Urinary bladder (tissue), 4 donors: ENCODE results near the gene SPATS2L. TPM values are rescaled to one million over a fixed set of nuclear protein-coding genes. Genes with fewer than 3 reads are reported as not detected.

Experiments
- DNase-seq: peaks from one replicate; pipeline ENCODE4 v3.0.0-alpha.2; 2015; ENCODE audit errors: extremely low spot score
- H3K27ac ChIP-seq: one replicate; pipeline ENCODE4 v1.5.1; 2013; ENCODE audit warnings: low read depth, mild to moderate bottlenecking, moderate library complexity
- H3K36me3 ChIP-seq: one replicate; pipeline ENCODE4 v1.6.1; 2013; ENCODE audit warnings: mild to moderate bottlenecking, moderate library complexity; ENCODE audit not compliant: insufficient read depth
- H3K4me1 ChIP-seq: one replicate; pipeline ENCODE4 v1.6.1; 2013; ENCODE audit warnings: mild to moderate bottlenecking, moderate library complexity; ENCODE audit not compliant: insufficient read depth
- H3K4me3 ChIP-seq: one replicate; pipeline ENCODE4 v1.5.1; 2013; ENCODE audit warnings: low read depth, low read length
- WGBS: extraction: QIAGEN DNeasy Blood & Tissue Kit; methylation state at CpG from one replicate; pipeline ENCODE4 v1.1.7; 2013; 5-methylcytosine and 5-hydroxymethylcytosine counted together
- polyA plus RNA-seq: library from polyadenylated mRNA; stranded (reverse); fragments of 200-250 nt; gene quantifications from one replicate; pipeline ENCODE4 v1.2.3, GENCODE V29; 2013
- total RNA-seq: library from RNA; depleted of rRNA; stranded (reverse); fragments of >200 nt; gene quantifications from one replicate; pipeline ENCODE4 v1.2.3, GENCODE V29; 2014
- donor health status: healthy with polysubstance abuse.
- donor health status: healthy.

The SPATS2L gene
- total and polyA plus RNA-seq, 2 donors, result 57.7 to 128 TPM

DNA sequence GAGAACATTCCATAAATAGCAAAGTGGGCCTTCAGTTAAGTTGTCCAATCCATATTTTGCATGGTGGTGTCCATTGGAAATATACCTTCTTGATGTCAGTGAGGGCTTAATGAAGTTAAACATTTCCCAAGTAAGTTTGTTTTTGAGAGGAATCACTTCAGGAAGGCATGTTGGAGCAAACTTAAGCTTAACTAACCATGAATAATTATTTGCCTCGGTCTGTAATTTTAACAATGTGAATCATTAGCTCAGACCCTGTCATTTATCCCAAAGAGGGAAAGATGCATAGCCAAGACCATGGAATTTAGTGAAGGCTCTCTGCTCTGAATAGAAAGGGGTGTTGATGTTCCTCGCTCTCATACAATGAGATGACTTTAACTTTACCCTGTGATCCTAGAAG, 47.4 kb downstream of the SPATS2L start:
- WGBS, result 94% methylated on average over 2 of the region's 2 CpGs
- no peak for DNase-seq

DNA sequence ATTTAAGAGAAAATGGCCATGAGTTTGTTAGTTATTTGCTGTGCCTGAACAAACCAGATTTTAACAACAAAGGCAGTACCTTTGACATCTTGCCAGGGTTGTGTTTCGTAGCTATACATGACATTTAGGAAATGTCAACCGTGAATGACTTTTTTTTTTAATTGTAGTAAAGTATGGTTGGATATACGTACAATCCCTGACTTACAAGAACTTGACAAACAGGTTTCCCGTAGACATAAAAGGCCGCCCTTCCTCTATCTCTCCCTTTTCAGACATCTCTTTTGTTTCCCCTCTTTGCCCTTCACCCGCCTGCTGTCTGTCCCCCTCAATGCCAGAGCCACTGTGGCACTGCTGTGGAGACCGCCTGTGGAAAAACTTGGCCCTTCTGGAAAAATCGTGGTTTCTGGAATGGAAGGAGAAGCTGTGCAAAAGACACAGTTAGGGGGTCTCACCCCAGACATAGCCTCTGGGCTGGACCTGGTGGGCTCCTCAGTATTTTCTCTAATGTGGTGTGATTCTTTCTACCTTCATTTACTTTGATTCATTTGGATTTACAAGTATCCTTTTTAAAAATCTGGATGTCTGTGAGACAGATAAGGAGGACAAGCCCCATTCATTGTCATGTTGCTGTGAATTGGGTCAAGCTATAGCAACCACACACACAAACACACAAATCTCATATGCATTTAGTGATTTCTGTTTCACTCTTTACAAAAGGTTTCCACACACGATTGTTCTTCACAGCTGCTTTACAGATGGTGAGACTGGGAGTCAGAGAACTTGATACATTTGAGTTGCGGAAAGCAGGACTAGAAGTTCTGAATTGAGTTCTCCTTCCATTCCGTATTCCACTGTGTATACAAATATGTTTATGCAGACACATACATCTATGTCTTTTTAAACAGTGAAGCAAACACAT, 48.6 kb downstream of the SPATS2L start:
- Histone ChIP-seq H3K4me3 (no peak overlapping the region), H3K27ac (no peak overlapping the region), H3K36me3 (peaks cover 2% of the 10 kb centered on the region), H3K4me1 (peaks cover 4% of the 10 kb centered on the region)
- WGBS, result 86% methylated on average over 11 of the region's 11 CpGs
- DNase-seq, result no peak

More for the DNA sequence above, 47.4 kb downstream of the SPATS2L start:
- Histone ChIP-seq H3K27ac (no peak overlapping the region), H3K4me1 (peaks cover 4% of the 10 kb centered on the region), H3K4me3 (no peak overlapping the region), H3K36me3 (no peaks in the 10 kb centered on the region)

DNA sequence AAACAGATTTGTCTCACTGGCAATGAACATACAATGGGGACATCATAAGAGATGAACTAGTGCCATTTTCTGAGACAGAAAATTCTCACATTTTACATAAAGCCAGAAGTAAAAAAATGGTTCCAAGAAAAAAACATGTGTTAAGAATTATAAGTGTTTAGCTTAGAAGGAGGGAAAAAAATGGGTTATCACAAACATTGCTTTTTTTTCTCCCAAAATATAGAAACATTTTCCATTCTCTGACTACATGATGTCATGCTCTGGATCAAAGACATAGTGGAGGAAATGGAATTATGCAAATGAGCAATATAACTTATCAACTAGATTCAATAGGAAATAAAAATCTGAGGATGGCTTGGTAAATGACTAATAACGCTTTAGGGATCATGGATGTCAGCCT, 49.8 kb downstream of the SPATS2L start:
- DNase-seq, result no peak
- no peak overlapping the region for H3K4me3 ChIP-seq
- H3K27ac ChIP-seq, result no peak overlapping the region
- H3K4me1 ChIP-seq, result peaks cover 4% of the 10 kb centered on the region
- WGBS, result 61% methylated on average over 1 of the region's 1 CpG
- H3K36me3 ChIP-seq, result peaks cover 2% of the 10 kb centered on the region

DNA sequence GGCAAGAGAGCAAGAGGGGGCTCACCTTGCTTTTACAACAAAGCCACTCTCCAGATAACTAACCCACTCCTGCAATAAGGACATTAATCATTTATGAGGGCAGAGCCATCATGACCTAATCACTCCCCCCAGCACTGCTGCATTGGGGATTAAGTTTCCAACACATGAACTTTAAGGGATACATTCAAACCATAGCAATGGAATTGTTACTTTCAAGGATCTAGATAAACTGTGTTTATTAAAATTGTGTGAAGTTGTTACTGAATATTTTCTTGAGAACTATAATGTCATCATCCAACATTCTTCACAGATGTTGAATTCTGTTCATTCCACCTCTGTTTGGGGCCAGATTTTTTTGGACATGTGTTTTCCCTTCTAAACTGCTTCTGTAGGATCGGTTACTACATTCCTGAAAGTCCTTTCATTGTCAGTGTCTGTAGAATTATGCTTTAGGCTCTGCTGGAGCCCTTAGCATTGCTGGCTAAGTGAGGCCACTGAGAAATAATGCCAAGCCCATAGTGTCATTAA, 50.4 kb downstream of the SPATS2L start:
- H3K36me3 ChIP-seq, result peaks cover 2% of the 10 kb centered on the region
- H3K27ac ChIP-seq, result no peak overlapping the region
- no peak overlapping the region for H3K4me3 ChIP-seq
- H3K4me1 ChIP-seq, result peaks cover 3% of the 10 kb centered on the region
- WGBS, result 17% methylated on average over 1 of the region's 1 CpG
- no peak for DNase-seq

GRCh38 chr2:200357845-200358244, 51.4 kb downstream of the SPATS2L start:
- no peak for DNase-seq
- 50% methylated on average over 3 of the region's 3 CpGs for WGBS
- H3K4me3 ChIP-seq, result no peak overlapping the region
- H3K36me3 ChIP-seq, result peaks cover 2% of the 10 kb centered on the region
- no peaks in the 10 kb centered on the region for H3K4me1 ChIP-seq
- H3K27ac ChIP-seq, result no peak overlapping the region

GRCh38 chr2:200359552-200359951, 53.1 kb downstream of the SPATS2L start:
- no peaks in the 10 kb centered on the region for H3K4me1 ChIP-seq
- 70% methylated on average over 2 of the region's 2 CpGs for WGBS
- peaks cover 2% of the 10 kb centered on the region for H3K36me3 ChIP-seq
- H3K4me3 ChIP-seq, result no peak overlapping the region
- no peak overlapping the region for H3K27ac ChIP-seq
- DNase-seq, result no peak

- no peaks in the 10 kb centered on the region for H3K4me1 ChIP-seq
- no peak overlapping the region for H3K27ac ChIP-seq
- H3K36me3 ChIP-seq, result peaks cover 2% of the 10 kb centered on the region
- no peak overlapping the region for H3K4me3 ChIP-seq
- WGBS, result 89% methylated on average over 5 of the region's 5 CpGs
- no peak for DNase-seq
Observed at GRCh38 chr2:200360364-200360763, 53.9 kb downstream of the SPATS2L start.

GRCh38 chr2:200362202-200362917, 55.9 kb downstream of the SPATS2L start:
- no peak overlapping the region for H3K4me3 ChIP-seq
- H3K4me1 ChIP-seq, result no peaks in the 10 kb centered on the region
- 96% methylated on average over 4 of the region's 4 CpGs for WGBS
- no peak overlapping the region for H3K27ac ChIP-seq
- no peak for DNase-seq
- H3K36me3 ChIP-seq, result peaks cover 2% of the 10 kb centered on the region

DNA sequence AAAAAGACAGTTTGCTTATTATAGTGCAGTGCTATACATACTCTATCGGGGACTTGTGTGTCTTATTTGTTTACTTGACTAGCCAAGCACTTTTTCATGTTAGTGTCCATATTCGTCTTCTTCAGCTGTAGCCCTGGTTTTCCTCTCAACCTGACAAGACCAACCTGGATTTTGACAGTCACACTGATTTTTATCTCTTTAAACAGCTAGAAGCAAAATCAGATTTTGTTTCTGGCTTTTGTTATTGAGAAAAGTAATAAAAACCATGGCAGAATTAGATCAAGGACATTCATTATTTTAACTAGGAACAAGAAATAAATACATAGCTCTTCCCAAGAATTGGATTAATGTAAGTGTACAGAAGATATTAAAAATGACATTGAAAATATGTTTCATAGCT, 56.8 kb downstream of the SPATS2L start:
- peaks cover 2% of the 10 kb centered on the region for H3K36me3 ChIP-seq
- H3K27ac ChIP-seq, result no peak overlapping the region
- WGBS, result 56% methylated on average over 2 of the region's 2 CpGs
- DNase-seq, result no peak
- no peak overlapping the region for H3K4me3 ChIP-seq
- H3K4me1 ChIP-seq, result no peaks in the 10 kb centered on the region

GRCh38 chr2:200364142-200364541, 57.6 kb downstream of the SPATS2L start:
- Histone ChIP-seq H3K36me3 (peaks cover 3% of the 10 kb centered on the region), H3K4me3 (no peak overlapping the region), H3K4me1 (no peaks in the 10 kb centered on the region), H3K27ac (no peak overlapping the region)
- 86% methylated on average over 7 of the region's 7 CpGs for WGBS
- no peak for DNase-seq

GRCh38 chr2:200364620-200365019, 58.1 kb downstream of the SPATS2L start:
- H3K27ac ChIP-seq, result no peak overlapping the region
- H3K36me3 ChIP-seq, result peaks cover 2% of the 10 kb centered on the region
- H3K4me3 ChIP-seq, result no peak overlapping the region
- H3K4me1 ChIP-seq, result no peaks in the 10 kb centered on the region
- 86% methylated on average over 3 of the region's 3 CpGs for WGBS
- DNase-seq, result no peak

DNA sequence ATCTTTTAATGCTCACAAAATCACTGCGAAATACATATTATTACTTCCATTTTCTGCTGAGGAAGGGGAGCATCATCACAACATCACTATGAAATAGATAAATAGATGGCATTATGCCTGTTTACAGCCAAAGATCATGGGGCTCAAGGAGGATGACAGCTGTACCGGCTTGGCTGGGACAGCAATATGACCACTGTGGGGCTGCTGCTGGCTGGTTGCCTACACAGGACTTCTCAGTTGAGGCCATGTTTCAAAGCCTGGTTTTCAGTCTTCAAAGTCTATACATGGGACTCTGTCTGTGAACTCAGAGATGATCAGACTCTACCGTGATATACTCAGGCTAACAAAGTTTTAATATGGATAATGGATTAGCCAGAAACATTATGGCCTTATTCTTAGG, 58.7 kb downstream of the SPATS2L start:
- DNase-seq, result no peak
- no peak overlapping the region for H3K4me3 ChIP-seq
- no peak overlapping the region for H3K27ac ChIP-seq
- 52% methylated on average over 3 of the region's 3 CpGs for WGBS
- no peaks in the 10 kb centered on the region for H3K4me1 ChIP-seq
- H3K36me3 ChIP-seq, result peaks cover 1% of the 10 kb centered on the region

DNA sequence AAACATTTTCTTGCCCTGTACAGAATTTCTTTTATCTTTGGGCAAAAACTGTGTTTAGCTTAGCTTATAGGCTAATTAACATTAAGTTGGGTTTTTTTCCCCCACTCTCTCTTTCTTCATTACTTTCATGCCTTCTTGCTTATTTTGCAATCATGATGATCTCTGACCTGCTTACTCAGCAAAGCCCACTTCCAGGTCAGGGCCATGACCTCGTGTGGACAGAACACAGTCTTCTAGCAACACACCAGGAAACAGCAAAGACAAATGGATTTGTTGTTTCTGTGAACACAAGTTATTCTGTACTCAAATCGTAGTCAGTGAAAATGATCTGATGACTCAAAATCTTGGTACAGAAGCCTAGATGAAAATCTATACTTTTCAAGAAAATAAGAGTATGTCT, 60.7 kb downstream of the SPATS2L start:
- Histone ChIP-seq H3K4me1 (no peaks in the 10 kb centered on the region), H3K27ac (no peak overlapping the region), H3K36me3 (peaks cover 1% of the 10 kb centered on the region), H3K4me3 (no peak overlapping the region)
- no peak for DNase-seq
- 57% methylated on average over 2 of the region's 2 CpGs for WGBS

DNA sequence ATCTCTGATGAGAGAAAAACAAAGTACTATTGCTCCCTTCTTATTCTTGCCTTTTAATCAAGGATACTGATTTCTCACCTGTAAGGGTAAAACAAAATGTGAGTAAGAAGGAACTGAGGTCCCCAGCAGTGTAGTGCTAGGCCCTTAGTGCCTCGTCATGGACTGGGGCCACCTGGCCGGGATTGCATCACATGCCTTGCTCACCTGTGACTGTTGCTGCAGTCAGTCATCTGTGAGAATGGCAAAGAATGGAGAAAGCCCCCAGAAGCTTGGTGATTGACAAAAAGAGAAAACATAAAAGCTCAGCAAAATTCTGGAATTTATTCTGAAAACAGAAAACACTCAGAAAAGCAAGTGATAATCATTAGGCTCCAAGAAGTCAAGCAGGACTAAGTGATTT, 63.4 kb downstream of the SPATS2L start:
- WGBS, result 46% methylated on average over 2 of the region's 2 CpGs
- H3K27ac ChIP-seq, result no peak overlapping the region

More for the DNA sequence above, 63.4 kb downstream of the SPATS2L start:
- peaks cover 1% of the 10 kb centered on the region for H3K36me3 ChIP-seq
- no peak for DNase-seq
- H3K4me1 ChIP-seq, result no peaks in the 10 kb centered on the region
- no peak overlapping the region for H3K4me3 ChIP-seq
